HFFc6 (cell line): Measurements from ENCODE around the gene ITM2B. TPM values are rescaled to one million over a fixed set of nuclear protein-coding genes. Genes with fewer than 3 reads are reported as not detected.

ENCODE experiments used
- DNase-seq: peaks from one replicate; pipeline ENCODE4 v3.0.0-alpha.2; 2018
- H3K27ac Mint-ChIP-seq: 2 replicates; pipeline ENCODE4 v1.8.0; 2020; ENCODE audit warnings: mild to moderate bottlenecking, mixed read lengths
- H3K27me3 Mint-ChIP-seq: 2 replicates; pipeline ENCODE4 v1.8.0; 2021; ENCODE audit warnings: mild to moderate bottlenecking, moderate library complexity, mixed read lengths; ENCODE audit not compliant: insufficient read depth
- H3K36me3 Mint-ChIP-seq: 2 replicates; pipeline ENCODE4 v1.8.0; 2021; ENCODE audit warnings: low read depth, mixed read lengths
- H3K4me1 Mint-ChIP-seq: 2 replicates; pipeline ENCODE4 v1.8.0; 2020; ENCODE audit warnings: low read depth, mixed read lengths
- H3K4me3 Mint-ChIP-seq: 2 replicates; pipeline ENCODE4 v1.8.0; 2020; ENCODE audit warnings: mild to moderate bottlenecking, moderate library complexity, mixed read lengths
- H3K9me3 Mint-ChIP-seq: 2 replicates; pipeline ENCODE4 v1.8.0; 2020; ENCODE audit warnings: mild to moderate bottlenecking, mixed read lengths
- CTCF ChIP-seq: fragments of 200-600 bp; sonication (generic); IDR thresholded peaks from 2 replicates; pipeline ENCODE4 v1.5.0; 2021; ENCODE audit warnings: antibody characterized with exemption, mild to moderate bottlenecking
- total RNA-seq, 6 experiments: library from RNA; stranded (reverse); fragmentation: NEBNext Ultra II Directional; extraction: Animal tissue kit (Norgen Biotek cat#: 25700); gene quantifications; 2 replicates in 1 of 6; 3 replicates in 5 of 6; pipeline ENCODE4 v1.2.3, GENCODE V29; 2021

Gene ITM2B
- total RNA-seq, 6 experiments from 2014 or later, result 161 to 258 (median 191) TPM

- H3K4me3 Mint-ChIP-seq, result no peak overlapping the region
- H3K4me1 Mint-ChIP-seq, result no peaks in the 10 kb centered on the region
- no peak overlapping the region for H3K27ac Mint-ChIP-seq
- DNase-seq, result no peak
- TF ChIP-seq CTCF, result no peak
- H3K9me3 Mint-ChIP-seq, result no peaks in the 10 kb centered on the region
- H3K36me3 Mint-ChIP-seq, result no peaks in the 10 kb centered on the region
- H3K27me3 Mint-ChIP-seq, result peaks cover 16% of the 10 kb centered on the region
Measured at GRCh38 chr13:48188601-48189000, 44.4 kb upstream of the ITM2B start.

GRCh38 chr13:48189171-48189570 lies 43.8 kb upstream of the ITM2B start:
- H3K9me3 Mint-ChIP-seq, result no peaks in the 10 kb centered on the region
- no peak for TF ChIP-seq CTCF
- no peak for DNase-seq
- no peaks in the 10 kb centered on the region for H3K36me3 Mint-ChIP-seq
- H3K27ac Mint-ChIP-seq, result no peak overlapping the region
- H3K27me3 Mint-ChIP-seq, result peaks cover 16% of the 10 kb centered on the region
- no peak overlapping the region for H3K4me3 Mint-ChIP-seq
- no peaks in the 10 kb centered on the region for H3K4me1 Mint-ChIP-seq

GRCh38 chr13:48192411-48192935 lies 40.5 kb upstream of the ITM2B start:
- Mint-ChIP-seq H3K4me3 (no peak overlapping the region), H3K27ac (no peak overlapping the region), H3K9me3 (no peaks in the 10 kb centered on the region), H3K27me3 (peaks cover 17% of the 10 kb centered on the region), H3K36me3 (no peaks in the 10 kb centered on the region), H3K4me1 (no peaks in the 10 kb centered on the region)
- no peak for TF ChIP-seq CTCF
- no peak for DNase-seq

GRCh38 chr13:48194379-48194754 lies 38.6 kb upstream of the ITM2B start:
- Mint-ChIP-seq H3K4me1 (no peaks in the 10 kb centered on the region), H3K4me3 (no peak overlapping the region), H3K9me3 (no peaks in the 10 kb centered on the region), H3K36me3 (no peaks in the 10 kb centered on the region), H3K27me3 (peaks cover 14% of the 10 kb centered on the region), H3K27ac (no peak overlapping the region)
- TF ChIP-seq CTCF, result no peak
- DNase-seq, result no peak

GRCh38 chr13:48199404-48199946 lies 33.5 kb upstream of the ITM2B start:
- DNase-seq, result no peak
- peaks cover 6% of the 10 kb centered on the region; the same call in 1 of the 2 replicates for H3K9me3 Mint-ChIP-seq
- no peaks in the 10 kb centered on the region for H3K4me1 Mint-ChIP-seq
- H3K4me3 Mint-ChIP-seq, result no peak overlapping the region
- no peak for TF ChIP-seq CTCF
- H3K27ac Mint-ChIP-seq, result no peak overlapping the region
- H3K36me3 Mint-ChIP-seq, result no peaks in the 10 kb centered on the region
- peaks cover 17% of the 10 kb centered on the region for H3K27me3 Mint-ChIP-seq
